HepG2 (cell line): ENCODE measurements around the gene MAPRE3. TPM values are rescaled to one million over a fixed set of nuclear protein-coding genes. Genes with fewer than 3 reads are reported as not detected.
A peak's percentile ranks its signal among the peaks of the same experiment; 100 is the strongest.

Experiments used
- ATF3 ChIP-seq: sonication (generic); formaldehyde crosslinking; IDR thresholded peaks from 2 replicates; pipeline ENCODE4 v1.4.0; 2020; ENCODE audit warnings: missing genetic modification reagents
- CSRNP2 ChIP-seq: sonication (generic); formaldehyde crosslinking; conservative IDR thresholded peaks from 2 replicates; pipeline ENCODE4 v1.8.0; 2022; ENCODE audit warnings: low read depth, missing genetic modification reagents
- GMEB2 ChIP-seq: IDR thresholded peaks from 2 replicates; pipeline ENCODE4 v1.6.1; 2016; ENCODE audit warnings: missing biosample characterization, missing genetic modification reagents, low read depth
- JARID2 ChIP-seq: sonication (generic); formaldehyde crosslinking; IDR thresholded peaks from 2 replicates; pipeline ENCODE4 v1.8.1; 2023; ENCODE audit warnings: missing genetic modification reagents, inconsistent platforms; ENCODE audit not compliant: insufficient replicate concordance
- MXD3 ChIP-seq: IDR thresholded peaks from 2 replicates; pipeline ENCODE4 v1.6.1; 2016; ENCODE audit warnings: mild to moderate bottlenecking, missing biosample characterization, missing genetic modification reagents
- MYNN ChIP-seq: sonication (generic); formaldehyde crosslinking; IDR thresholded peaks from 2 replicates; pipeline ENCODE4 v1.4.0; 2020; ENCODE audit warnings: mild to moderate bottlenecking, low read depth, missing genetic modification reagents
- MZF1 ChIP-seq: sonication (generic); formaldehyde crosslinking; IDR thresholded peaks from 2 replicates; pipeline ENCODE4 v1.8.1; 2023; ENCODE audit warnings: mild to moderate bottlenecking, missing genetic modification reagents, borderline replicate concordance
- PAWR ChIP-seq: sonication (generic); formaldehyde crosslinking; IDR thresholded peaks from 2 replicates; pipeline ENCODE4 v1.4.0; 2020; ENCODE audit warnings: missing genetic modification reagents, mild to moderate bottlenecking, borderline replicate concordance
- REPIN1 ChIP-seq: sonication (generic); formaldehyde crosslinking; IDR thresholded peaks from 2 replicates; pipeline ENCODE4 v1.8.0; 2022; ENCODE audit warnings: missing genetic modification reagents, low read depth, mild to moderate bottlenecking, borderline replicate concordance
- SP4 ChIP-seq: sonication (generic); formaldehyde crosslinking; IDR thresholded peaks from 2 replicates; pipeline ENCODE4 v1.8.1; 2023; ENCODE audit warnings: mild to moderate bottlenecking, missing genetic modification reagents
- STAG1 ChIP-seq: sonication (generic); formaldehyde crosslinking; IDR thresholded peaks from 2 replicates; pipeline ENCODE4 v1.4.0; 2020; ENCODE audit warnings: missing genetic modification reagents
- TEAD2 ChIP-seq: sonication (generic); formaldehyde crosslinking; IDR thresholded peaks from 2 replicates; pipeline ENCODE4 v1.9.0; 2021; ENCODE audit warnings: missing genetic modification reagents
- ZBTB43 ChIP-seq: sonication (generic); formaldehyde crosslinking; conservative IDR thresholded peaks from 2 replicates; pipeline ENCODE4 v1.4.0; 2020; ENCODE audit warnings: missing genetic modification reagents
- ZBTB7B ChIP-seq: sonication (generic); formaldehyde crosslinking; IDR thresholded peaks from 2 replicates; pipeline ENCODE4 v1.4.0; 2020; ENCODE audit warnings: missing genetic modification reagents
- ZBTB8A ChIP-seq: sonication (generic); formaldehyde crosslinking; IDR thresholded peaks from 2 replicates; pipeline ENCODE4 v1.4.0; 2020; ENCODE audit warnings: mild to moderate bottlenecking, low read depth, missing genetic modification reagents, borderline replicate concordance
- ZNF274 ChIP-seq: sonication (generic); formaldehyde crosslinking; IDR thresholded peaks from 2 replicates; pipeline ENCODE4 v1.5.1; 2020; ENCODE audit warnings: mild to moderate bottlenecking, missing genetic modification reagents
- ZNF543 ChIP-seq: sonication (generic); formaldehyde crosslinking; IDR thresholded peaks from 2 replicates; pipeline ENCODE4 v1.4.0; 2020; ENCODE audit warnings: mild to moderate bottlenecking, missing genetic modification reagents
- ZNF589 ChIP-seq: sonication (generic); formaldehyde crosslinking; conservative IDR thresholded peaks from 2 replicates; pipeline ENCODE4 v1.8.0; 2022; ENCODE audit warnings: mild to moderate bottlenecking, moderate library complexity, missing genetic modification reagents
- ZNF598 ChIP-seq: sonication (generic); formaldehyde crosslinking; IDR thresholded peaks from 2 replicates; pipeline ENCODE4 v1.5.1; 2020; ENCODE audit warnings: mild to moderate bottlenecking, missing genetic modification reagents, borderline replicate concordance
- ZNF616 ChIP-seq: sonication (generic); formaldehyde crosslinking; IDR thresholded peaks from 2 replicates; pipeline ENCODE4 v1.5.0; 2020; ENCODE audit warnings: low read depth, mild to moderate bottlenecking, missing genetic modification reagents
- ZNF7 ChIP-seq: IDR thresholded peaks from 2 replicates; pipeline ENCODE4 v1.6.1; 2016; ENCODE audit warnings: missing biosample characterization, missing genetic modification reagents
- ZNF788 ChIP-seq: sonication (generic); formaldehyde crosslinking; IDR thresholded peaks from 2 replicates; pipeline ENCODE4 v1.5.0; 2020; ENCODE audit warnings: mild to moderate bottlenecking, missing genetic modification reagents, borderline replicate concordance
- ZNF83 ChIP-seq: sonication (generic); formaldehyde crosslinking; IDR thresholded peaks from 2 replicates; pipeline ENCODE4 v1.4.0; 2020; ENCODE audit warnings: missing genetic modification reagents, mild to moderate bottlenecking, borderline replicate concordance
- polyA plus RNA-seq, 8 experiments: library from polyadenylated mRNA; depleted of rRNA in 3 of 8; stranded (reverse) in 7 of 8; unstranded in 1 of 8; fragments of >200 nt; fragmentation: Illumina TruSeq in 4 of 8; extraction: Trizol in 4 of 8; gene quantifications; 2 replicates each; pipeline versions ENCODE4 v1.2.1 to v1.2.3, GENCODE V29; 2011 to 2016; ENCODE audit warnings: low read depth in 4 of 8, missing spikeins in 1 of 8, mixed read lengths in 1 of 8; ENCODE audit not compliant: insufficient read depth in 1 of 8
- total RNA-seq, 5 experiments: library from RNA; depleted of rRNA; stranded (reverse); fragments of >200 nt; fragmentation: Illumina TruSeq; extraction: Trizol; gene quantifications; 2 replicates each; pipeline ENCODE4 v1.2.3, GENCODE V29; 2016; ENCODE audit warnings: low read depth in 1 of 5

Gene MAPRE3
- total and polyA plus RNA-seq, 2 of the 13 experiments (the other 11 are each of a cell fraction or from before 2014, with no cell fraction given): 0.31 to 0.91 TPM

GRCh38 chr2:27032495-27033252, 62.2 kb downstream of the MAPRE3 start, which contains the start of gene TMEM214 (continued):
- 0 out of 2 replicates have a peak, but pooled peaks have one; percentile 62 for TF ChIP-seq MXD3 (CRISPR knock-in tag)
- TF ChIP-seq CSRNP2 (CRISPR knock-in tag): no peak
- peak; percentile 38 for TF ChIP-seq SP4 (CRISPR knock-in tag)
- peak; percentile 94 for TF ChIP-seq GMEB2 (CRISPR knock-in tag)
- no peak for TF ChIP-seq PAWR
- TF ChIP-seq ZBTB43 (CRISPR knock-in tag): peak; percentile 55; the same call in 1 of the 2 replicates
- TF ChIP-seq ZNF589: no peak
- no peak for TF ChIP-seq MYNN (CRISPR knock-in tag)
- peak; percentile 41 for TF ChIP-seq ZBTB7B (CRISPR knock-in tag)
- no peak for TF ChIP-seq ZNF7 (CRISPR knock-in tag)
- peak; percentile 82; the same call in 1 of the 2 replicates for TF ChIP-seq REPIN1 (CRISPR knock-in tag)
- TF ChIP-seq MZF1 (CRISPR knock-in tag): no peak
- TF ChIP-seq ZNF598: no peak
- peak; percentile 21; the same call in 1 of the 2 replicates for TF ChIP-seq ATF3 (CRISPR knock-in tag)
- 0 out of 2 replicates have a peak, but pooled peaks have one; percentile 28 for TF ChIP-seq ZNF543
- TF ChIP-seq ZNF788 (CRISPR knock-in tag): peak; percentile 81; the same call in 1 of the 2 replicates
- TF ChIP-seq ZNF616 (CRISPR knock-in tag): no peak
- peak; percentile 62; the same call in 1 of the 2 replicates for TF ChIP-seq ZNF274 (CRISPR knock-in tag)
- 0 out of 2 replicates have a peak, but pooled peaks have one; percentile 4 for TF ChIP-seq STAG1
- no peak for TF ChIP-seq JARID2 (CRISPR knock-in tag)
- 0 out of 2 replicates have a peak, but pooled peaks have one; percentile 12 for TF ChIP-seq ZNF83
- peak; percentile 98; the same call in 1 of the 2 replicates for TF ChIP-seq ZBTB8A (CRISPR knock-in tag)
- no peak for TF ChIP-seq TEAD2 (CRISPR knock-in tag)
